HEK293 (cell line): ENCODE measurements around the gene SLC16A10.

Experiments used
- GLIS2 ChIP-seq: fragments of 450-650 bp; formaldehyde crosslinking; IDR thresholded peaks from 2 replicates; pipeline ENCODE4 v1.5.1; 2016; ENCODE audit warnings: missing biosample characterization, missing genetic modification characterization
- KLF8 ChIP-seq: fragments of 450-650 bp; formaldehyde crosslinking; IDR thresholded peaks from 2 replicates; pipeline ENCODE4 v1.5.1; 2016; ENCODE audit warnings: missing biosample characterization, missing genetic modification characterization
- SCRT1 ChIP-seq: fragments of 450-650 bp; formaldehyde crosslinking; IDR thresholded peaks from 2 replicates; pipeline ENCODE4 v1.5.1; 2016; ENCODE audit warnings: missing biosample characterization, missing genetic modification characterization, borderline replicate concordance
- SCRT2 ChIP-seq: fragments of 450-650 bp; formaldehyde crosslinking; IDR thresholded peaks from 2 replicates; pipeline ENCODE4 v1.5.1; 2016; ENCODE audit warnings: missing biosample characterization, missing genetic modification characterization
- SP7 ChIP-seq: fragments of 450-650 bp; formaldehyde crosslinking; IDR thresholded peaks from 2 replicates; pipeline ENCODE4 v1.5.1; 2016; ENCODE audit warnings: missing biosample characterization, missing genetic modification characterization
- ZEB2 ChIP-seq: fragments of 450-650 bp; formaldehyde crosslinking; IDR thresholded peaks from 2 replicates; pipeline ENCODE4 v1.5.1; 2016; ENCODE audit warnings: missing biosample characterization, missing genetic modification characterization
- ZFP69B ChIP-seq: fragments of 450-650 bp; formaldehyde crosslinking; IDR thresholded peaks from 2 replicates; pipeline ENCODE4 v1.5.1; 2016; ENCODE audit warnings: missing biosample characterization, missing genetic modification characterization
- ZNF266 ChIP-seq: fragments of 450-650 bp; formaldehyde crosslinking; IDR thresholded peaks from 2 replicates; pipeline ENCODE4 v1.5.1; 2016; ENCODE audit warnings: missing biosample characterization, missing genetic modification characterization, low read depth
- ZNF274 ChIP-seq, 2 experiments: fragments of 200-500 bp in 1 of 2; fragments of 450-650 bp in 1 of 2; sonication (Bioruptor generic) in 1 of 2; formaldehyde crosslinking in 1 of 2; IDR thresholded peaks; 2 replicates each; pipeline versions ENCODE4 v1.5.1 to v1.6.1; 2014 to 2016; ENCODE audit warnings: borderline replicate concordance in 1 of 2, inconsistent platforms in 1 of 2, low read length in 1 of 2, missing biosample characterization in 1 of 2, missing genetic modification characterization in 1 of 2
- ZNF529 ChIP-seq: fragments of 450-650 bp; formaldehyde crosslinking; IDR thresholded peaks from 2 replicates; pipeline ENCODE4 v1.5.1; 2017; ENCODE audit warnings: missing genetic modification characterization, missing biosample characterization; ENCODE audit not compliant: insufficient replicate concordance
- ZNF548 ChIP-seq: fragments of 450-650 bp; formaldehyde crosslinking; IDR thresholded peaks from 2 replicates; pipeline ENCODE4 v1.5.1; 2016; ENCODE audit warnings: missing biosample characterization, missing genetic modification characterization
- ZNF549 ChIP-seq: fragments of 450-650 bp; IDR thresholded peaks from 2 replicates; pipeline ENCODE4 v1.5.1; 2018; ENCODE audit warnings: missing biosample characterization, missing genetic modification characterization, mild to moderate bottlenecking, inconsistent platforms, moderate library complexity
- ZNF585B ChIP-seq: fragments of 450-650 bp; formaldehyde crosslinking; IDR thresholded peaks from 2 replicates; pipeline ENCODE4 v1.5.1; 2016; ENCODE audit warnings: missing biosample characterization, missing genetic modification characterization
- ZNF701 ChIP-seq: fragments of 450-650 bp; formaldehyde crosslinking; IDR thresholded peaks from 2 replicates; pipeline ENCODE4 v1.5.1; 2016; ENCODE audit warnings: missing biosample characterization, missing genetic modification characterization
- ZSCAN16 ChIP-seq: fragments of 450-650 bp; formaldehyde crosslinking; IDR thresholded peaks from 2 replicates; pipeline ENCODE4 v1.5.1; 2016; ENCODE audit warnings: missing biosample characterization, missing genetic modification characterization
- TF ChIP-seq, protein P1 (sequence below): fragments of 450-650 bp; formaldehyde crosslinking; IDR thresholded peaks from 2 replicates; pipeline ENCODE4 v1.5.1; 2017; ENCODE audit warnings: missing biosample characterization, mild to moderate bottlenecking, missing genetic modification characterization, moderate library complexity
- TF ChIP-seq, protein P2 (sequence below): fragments of 450-650 bp; formaldehyde crosslinking; IDR thresholded peaks from 2 replicates; pipeline ENCODE4 v1.5.1; 2016; ENCODE audit warnings: missing biosample characterization, missing genetic modification characterization
- TF ChIP-seq, protein P3 (sequence below): fragments of 450-650 bp; formaldehyde crosslinking; IDR thresholded peaks from 2 replicates; pipeline ENCODE4 v1.5.1; 2016; ENCODE audit warnings: missing biosample characterization, missing genetic modification characterization
- TF ChIP-seq, protein P4 (sequence below): fragments of 450-650 bp; formaldehyde crosslinking; IDR thresholded peaks from 2 replicates; pipeline ENCODE4 v1.5.1; 2017; ENCODE audit warnings: missing biosample characterization, missing genetic modification characterization
- TF ChIP-seq, protein P5 (sequence below): fragments of 450-650 bp; formaldehyde crosslinking; IDR thresholded peaks from 2 replicates; pipeline ENCODE4 v1.5.1; 2016; ENCODE audit warnings: missing biosample characterization, missing genetic modification characterization
- TF ChIP-seq, protein P6 (sequence below): fragments of 450-650 bp; formaldehyde crosslinking; IDR thresholded peaks from 2 replicates; pipeline ENCODE4 v1.5.1; 2017; ENCODE audit warnings: missing biosample characterization, missing genetic modification characterization
- TF ChIP-seq, protein P7 (sequence below): fragments of 450-650 bp; formaldehyde crosslinking; IDR thresholded peaks from 2 replicates; pipeline ENCODE4; 2016; ENCODE audit warnings: missing biosample characterization, missing genetic modification characterization
- TF ChIP-seq, protein P8 (sequence below): fragments of 450-650 bp; formaldehyde crosslinking; IDR thresholded peaks from 2 replicates; pipeline ENCODE4 v1.5.1; 2016; ENCODE audit warnings: missing biosample characterization, missing genetic modification characterization

SLC16A10 gene

DNA sequence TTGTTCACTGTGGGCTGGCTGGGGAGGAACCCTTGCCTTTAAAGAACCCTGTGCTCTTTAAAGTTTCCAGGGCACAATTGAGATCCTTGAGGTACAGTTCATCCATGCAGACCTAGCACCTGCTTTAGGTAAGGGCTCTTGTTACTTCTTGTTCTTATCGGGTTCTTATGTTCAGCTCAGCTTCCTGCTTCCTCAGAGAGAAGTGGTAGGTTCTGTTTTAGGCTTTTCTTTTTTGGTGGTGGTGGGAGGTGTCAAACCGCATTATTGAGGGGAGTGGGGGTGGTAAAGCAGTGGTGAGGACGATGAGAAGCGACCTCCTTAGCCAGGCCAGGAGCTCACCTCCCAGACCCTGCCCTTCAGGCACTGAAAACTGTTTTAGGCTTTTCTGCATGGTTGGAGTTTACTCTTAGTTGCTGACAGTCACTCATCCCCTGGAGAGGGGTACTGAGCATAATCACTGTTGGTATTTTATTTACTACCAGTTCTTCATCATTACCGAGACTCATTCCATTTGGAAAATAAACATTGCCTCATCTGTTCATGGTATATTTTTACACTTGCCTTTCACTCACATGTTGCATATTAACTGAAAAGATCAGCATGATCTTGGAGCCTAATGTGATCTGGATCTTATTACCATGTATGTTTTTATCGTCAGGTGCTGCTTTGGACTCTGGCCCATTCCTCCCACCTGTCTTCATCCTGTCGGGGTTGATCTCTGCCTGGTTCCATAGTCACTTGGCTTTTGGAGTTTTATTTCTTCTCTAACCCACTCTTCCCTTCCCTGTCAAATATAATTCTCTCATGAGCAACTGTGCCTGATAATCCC, 35.4 kb downstream of the SLC16A10 start (continued):
- TF ChIP-seq ZNF549 (tag by site-specific recombination) (no peak), SCRT1 (peak; percentile 91), SCRT2 (tag by site-specific recombination) (peak; percentile 93), ZSCAN16 (tag by site-specific recombination) (no peak), ZNF701 (no peak), ZFP69B (tag by site-specific recombination) (no peak), ZNF274 (IDR thresholded peaks at IDR 0.05; ENCODE audit: low read length) (no peak), ZNF274 (tag by site-specific recombination; IDR thresholded peaks at IDR 0.05; ENCODE audit: borderline replicate concordance) (no peak), ZNF548 (tag by site-specific recombination) (no peak), ZEB2 (tag by site-specific recombination) (peak; percentile 49; the same call in 1 of the 2 replicates), SP7 (tag by site-specific recombination) (no peak), ZNF266 (tag by site-specific recombination) (no peak), KLF8 (tag by site-specific recombination) (no peak), ZNF585B (tag by site-specific recombination) (no peak), ZNF529 (tag by site-specific recombination) (no peak), GLIS2 (no peak)
- TF ChIP-seq, protein P1, sequence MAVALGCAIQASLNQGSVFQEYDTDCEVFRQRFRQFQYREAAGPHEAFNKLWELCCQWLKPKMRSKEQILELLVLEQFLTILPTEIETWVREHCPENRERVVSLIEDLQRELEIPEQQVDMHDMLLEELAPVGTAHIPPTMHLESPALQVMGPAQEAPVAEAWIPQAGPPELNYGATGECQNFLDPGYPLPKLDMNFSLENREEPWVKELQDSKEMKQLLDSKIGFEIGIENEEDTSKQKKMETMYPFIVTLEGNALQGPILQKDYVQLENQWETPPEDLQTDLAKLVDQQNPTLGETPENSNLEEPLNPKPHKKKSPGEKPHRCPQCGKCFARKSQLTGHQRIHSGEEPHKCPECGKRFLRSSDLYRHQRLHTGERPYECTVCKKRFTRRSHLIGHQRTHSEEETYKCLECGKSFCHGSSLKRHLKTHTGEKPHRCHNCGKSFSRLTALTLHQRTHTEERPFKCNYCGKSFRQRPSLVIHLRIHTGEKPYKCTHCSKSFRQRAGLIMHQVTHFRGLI (tag by site-specific recombination) = no peak
- TF ChIP-seq, protein P2, sequence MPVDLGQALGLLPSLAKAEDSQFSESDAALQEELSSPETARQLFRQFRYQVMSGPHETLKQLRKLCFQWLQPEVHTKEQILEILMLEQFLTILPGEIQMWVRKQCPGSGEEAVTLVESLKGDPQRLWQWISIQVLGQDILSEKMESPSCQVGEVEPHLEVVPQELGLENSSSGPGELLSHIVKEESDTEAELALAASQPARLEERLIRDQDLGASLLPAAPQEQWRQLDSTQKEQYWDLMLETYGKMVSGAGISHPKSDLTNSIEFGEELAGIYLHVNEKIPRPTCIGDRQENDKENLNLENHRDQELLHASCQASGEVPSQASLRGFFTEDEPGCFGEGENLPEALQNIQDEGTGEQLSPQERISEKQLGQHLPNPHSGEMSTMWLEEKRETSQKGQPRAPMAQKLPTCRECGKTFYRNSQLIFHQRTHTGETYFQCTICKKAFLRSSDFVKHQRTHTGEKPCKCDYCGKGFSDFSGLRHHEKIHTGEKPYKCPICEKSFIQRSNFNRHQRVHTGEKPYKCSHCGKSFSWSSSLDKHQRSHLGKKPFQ (tag by site-specific recombination) = no peak
- TF ChIP-seq, protein P3, sequence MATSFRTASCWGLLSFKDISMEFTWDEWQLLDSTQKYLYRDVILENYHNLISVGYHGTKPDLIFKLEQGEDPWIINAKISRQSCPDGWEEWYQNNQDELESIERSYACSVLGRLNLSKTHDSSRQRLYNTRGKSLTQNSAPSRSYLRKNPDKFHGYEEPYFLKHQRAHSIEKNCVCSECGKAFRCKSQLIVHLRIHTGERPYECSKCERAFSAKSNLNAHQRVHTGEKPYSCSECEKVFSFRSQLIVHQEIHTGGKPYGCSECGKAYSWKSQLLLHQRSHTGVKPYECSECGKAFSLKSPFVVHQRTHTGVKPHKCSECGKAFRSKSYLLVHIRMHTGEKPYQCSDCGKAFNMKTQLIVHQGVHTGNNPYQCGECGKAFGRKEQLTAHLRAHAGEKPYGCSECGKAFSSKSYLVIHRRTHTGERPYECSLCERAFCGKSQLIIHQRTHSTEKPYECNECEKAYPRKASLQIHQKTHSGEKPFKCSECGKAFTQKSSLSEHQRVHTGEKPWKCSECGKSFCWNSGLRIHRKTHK (tag by site-specific recombination) = no peak
- TF ChIP-seq, protein P4, sequence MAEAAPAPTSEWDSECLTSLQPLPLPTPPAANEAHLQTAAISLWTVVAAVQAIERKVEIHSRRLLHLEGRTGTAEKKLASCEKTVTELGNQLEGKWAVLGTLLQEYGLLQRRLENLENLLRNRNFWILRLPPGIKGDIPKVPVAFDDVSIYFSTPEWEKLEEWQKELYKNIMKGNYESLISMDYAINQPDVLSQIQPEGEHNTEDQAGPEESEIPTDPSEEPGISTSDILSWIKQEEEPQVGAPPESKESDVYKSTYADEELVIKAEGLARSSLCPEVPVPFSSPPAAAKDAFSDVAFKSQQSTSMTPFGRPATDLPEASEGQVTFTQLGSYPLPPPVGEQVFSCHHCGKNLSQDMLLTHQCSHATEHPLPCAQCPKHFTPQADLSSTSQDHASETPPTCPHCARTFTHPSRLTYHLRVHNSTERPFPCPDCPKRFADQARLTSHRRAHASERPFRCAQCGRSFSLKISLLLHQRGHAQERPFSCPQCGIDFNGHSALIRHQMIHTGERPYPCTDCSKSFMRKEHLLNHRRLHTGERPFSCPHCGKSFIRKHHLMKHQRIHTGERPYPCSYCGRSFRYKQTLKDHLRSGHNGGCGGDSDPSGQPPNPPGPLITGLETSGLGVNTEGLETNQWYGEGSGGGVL (tag by site-specific recombination) = no peak
- TF ChIP-seq, protein P5, sequence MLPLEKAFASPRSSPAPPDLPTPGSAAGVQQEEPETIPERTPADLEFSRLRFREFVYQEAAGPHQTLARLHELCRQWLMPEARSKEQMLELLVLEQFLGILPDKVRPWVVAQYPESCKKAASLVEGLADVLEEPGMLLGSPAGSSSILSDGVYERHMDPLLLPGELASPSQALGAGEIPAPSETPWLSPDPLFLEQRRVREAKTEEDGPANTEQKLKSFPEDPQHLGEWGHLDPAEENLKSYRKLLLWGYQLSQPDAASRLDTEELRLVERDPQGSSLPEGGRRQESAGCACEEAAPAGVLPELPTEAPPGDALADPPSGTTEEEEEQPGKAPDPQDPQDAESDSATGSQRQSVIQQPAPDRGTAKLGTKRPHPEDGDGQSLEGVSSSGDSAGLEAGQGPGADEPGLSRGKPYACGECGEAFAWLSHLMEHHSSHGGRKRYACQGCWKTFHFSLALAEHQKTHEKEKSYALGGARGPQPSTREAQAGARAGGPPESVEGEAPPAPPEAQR (tag by site-specific recombination) = no peak
- TF ChIP-seq, protein P6, sequence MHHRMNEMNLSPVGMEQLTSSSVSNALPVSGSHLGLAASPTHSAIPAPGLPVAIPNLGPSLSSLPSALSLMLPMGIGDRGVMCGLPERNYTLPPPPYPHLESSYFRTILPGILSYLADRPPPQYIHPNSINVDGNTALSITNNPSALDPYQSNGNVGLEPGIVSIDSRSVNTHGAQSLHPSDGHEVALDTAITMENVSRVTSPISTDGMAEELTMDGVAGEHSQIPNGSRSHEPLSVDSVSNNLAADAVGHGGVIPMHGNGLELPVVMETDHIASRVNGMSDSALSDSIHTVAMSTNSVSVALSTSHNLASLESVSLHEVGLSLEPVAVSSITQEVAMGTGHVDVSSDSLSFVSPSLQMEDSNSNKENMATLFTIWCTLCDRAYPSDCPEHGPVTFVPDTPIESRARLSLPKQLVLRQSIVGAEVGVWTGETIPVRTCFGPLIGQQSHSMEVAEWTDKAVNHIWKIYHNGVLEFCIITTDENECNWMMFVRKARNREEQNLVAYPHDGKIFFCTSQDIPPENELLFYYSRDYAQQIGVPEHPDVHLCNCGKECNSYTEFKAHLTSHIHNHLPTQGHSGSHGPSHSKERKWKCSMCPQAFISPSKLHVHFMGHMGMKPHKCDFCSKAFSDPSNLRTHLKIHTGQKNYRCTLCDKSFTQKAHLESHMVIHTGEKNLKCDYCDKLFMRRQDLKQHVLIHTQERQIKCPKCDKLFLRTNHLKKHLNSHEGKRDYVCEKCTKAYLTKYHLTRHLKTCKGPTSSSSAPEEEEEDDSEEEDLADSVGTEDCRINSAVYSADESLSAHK (tag by site-specific recombination) = no peak
- TF ChIP-seq, protein P7, sequence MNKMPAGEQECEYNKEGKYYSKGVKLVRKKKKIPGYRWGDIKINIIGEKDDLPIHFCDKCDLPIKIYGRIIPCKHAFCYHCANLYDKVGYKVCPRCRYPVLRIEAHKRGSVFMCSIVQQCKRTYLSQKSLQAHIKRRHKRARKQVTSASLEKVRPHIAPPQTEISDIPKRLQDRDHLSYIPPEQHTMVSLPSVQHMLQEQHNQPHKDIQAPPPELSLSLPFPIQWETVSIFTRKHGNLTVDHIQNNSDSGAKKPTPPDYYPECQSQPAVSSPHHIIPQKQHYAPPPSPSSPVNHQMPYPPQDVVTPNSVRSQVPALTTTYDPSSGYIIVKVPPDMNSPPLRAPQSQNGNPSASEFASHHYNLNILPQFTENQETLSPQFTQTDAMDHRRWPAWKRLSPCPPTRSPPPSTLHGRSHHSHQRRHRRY (tag by site-specific recombination) = no peak
- TF ChIP-seq, protein P8, sequence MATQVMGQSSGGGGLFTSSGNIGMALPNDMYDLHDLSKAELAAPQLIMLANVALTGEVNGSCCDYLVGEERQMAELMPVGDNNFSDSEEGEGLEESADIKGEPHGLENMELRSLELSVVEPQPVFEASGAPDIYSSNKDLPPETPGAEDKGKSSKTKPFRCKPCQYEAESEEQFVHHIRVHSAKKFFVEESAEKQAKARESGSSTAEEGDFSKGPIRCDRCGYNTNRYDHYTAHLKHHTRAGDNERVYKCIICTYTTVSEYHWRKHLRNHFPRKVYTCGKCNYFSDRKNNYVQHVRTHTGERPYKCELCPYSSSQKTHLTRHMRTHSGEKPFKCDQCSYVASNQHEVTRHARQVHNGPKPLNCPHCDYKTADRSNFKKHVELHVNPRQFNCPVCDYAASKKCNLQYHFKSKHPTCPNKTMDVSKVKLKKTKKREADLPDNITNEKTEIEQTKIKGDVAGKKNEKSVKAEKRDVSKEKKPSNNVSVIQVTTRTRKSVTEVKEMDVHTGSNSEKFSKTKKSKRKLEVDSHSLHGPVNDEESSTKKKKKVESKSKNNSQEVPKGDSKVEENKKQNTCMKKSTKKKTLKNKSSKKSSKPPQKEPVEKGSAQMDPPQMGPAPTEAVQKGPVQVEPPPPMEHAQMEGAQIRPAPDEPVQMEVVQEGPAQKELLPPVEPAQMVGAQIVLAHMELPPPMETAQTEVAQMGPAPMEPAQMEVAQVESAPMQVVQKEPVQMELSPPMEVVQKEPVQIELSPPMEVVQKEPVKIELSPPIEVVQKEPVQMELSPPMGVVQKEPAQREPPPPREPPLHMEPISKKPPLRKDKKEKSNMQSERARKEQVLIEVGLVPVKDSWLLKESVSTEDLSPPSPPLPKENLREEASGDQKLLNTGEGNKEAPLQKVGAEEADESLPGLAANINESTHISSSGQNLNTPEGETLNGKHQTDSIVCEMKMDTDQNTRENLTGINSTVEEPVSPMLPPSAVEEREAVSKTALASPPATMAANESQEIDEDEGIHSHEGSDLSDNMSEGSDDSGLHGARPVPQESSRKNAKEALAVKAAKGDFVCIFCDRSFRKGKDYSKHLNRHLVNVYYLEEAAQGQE (tag by site-specific recombination) = no peak
